Kidney epithelial cell (primary cell): ENCODE measurements around the gene YEATS2. TPM values are rescaled to one million over a fixed set of nuclear protein-coding genes. Genes with fewer than 3 reads are reported as not detected.

Source experiments
- DNase-seq: peaks from one replicate; pipeline ENCODE4 v3.0.0-alpha.2; 2010; ENCODE audit warnings: low read depth
- H3K27me3 ChIP-seq: 2 replicates; pipeline ENCODE4 v1.6.0; 2011; ENCODE audit warnings: low read length; ENCODE audit not compliant: control insufficient read depth, insufficient read depth
- H3K36me3 ChIP-seq: 2 replicates; pipeline ENCODE4 v1.5.1; 2011; ENCODE audit warnings: low read length; ENCODE audit not compliant: control insufficient read depth, insufficient read depth
- H3K4me3 ChIP-seq: 2 replicates; pipeline ENCODE4 v1.5.1; 2011; ENCODE audit warnings: low read depth, mild to moderate bottlenecking, control low read depth, low read length
- CTCF ChIP-seq: IDR thresholded peaks from 2 replicates; pipeline ENCODE4 v1.5.1; 2011; ENCODE audit warnings: mild to moderate bottlenecking, moderate library complexity, low read length, control low read depth, inconsistent platforms; ENCODE audit not compliant: insufficient read depth, poor library complexity, severe bottlenecking
- total RNA-seq: library from RNA; depleted of rRNA; stranded (reverse); fragments of >200 nt; gene quantifications from 2 replicates; pipeline ENCODE4 v1.2.3, GENCODE V29; 2015

Gene YEATS2
- total RNA-seq, 1 donor from 2014 or later: 30.2 TPM

DNA sequence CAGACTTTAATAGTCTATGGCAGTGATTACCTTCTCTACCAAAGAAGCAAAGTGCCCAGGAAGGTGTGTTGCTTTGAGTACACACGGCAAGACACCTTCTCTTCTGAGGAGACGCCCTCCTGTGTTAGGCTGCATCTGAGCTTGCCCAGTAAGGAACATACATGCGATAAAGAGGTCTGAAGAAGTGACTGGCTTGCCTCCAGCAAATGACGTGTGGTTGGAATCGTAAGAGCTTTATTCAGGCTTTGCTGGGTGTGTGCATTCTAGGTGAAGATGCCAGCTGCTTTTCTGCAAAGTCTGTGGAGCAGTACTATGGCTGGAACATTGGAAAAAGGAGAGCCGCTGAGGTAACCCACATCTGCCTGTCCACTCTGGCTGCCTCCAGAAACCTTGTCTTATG, 105.4 kb downstream of the YEATS2 start:
- H3K27me3 ChIP-seq: no peaks in the 10 kb centered on the region
- H3K4me3 ChIP-seq: no peak overlapping the region
- H3K36me3 ChIP-seq: peaks cover 5% of the 10 kb centered on the region
- no peak for TF ChIP-seq CTCF
- no peak for DNase-seq

DNA sequence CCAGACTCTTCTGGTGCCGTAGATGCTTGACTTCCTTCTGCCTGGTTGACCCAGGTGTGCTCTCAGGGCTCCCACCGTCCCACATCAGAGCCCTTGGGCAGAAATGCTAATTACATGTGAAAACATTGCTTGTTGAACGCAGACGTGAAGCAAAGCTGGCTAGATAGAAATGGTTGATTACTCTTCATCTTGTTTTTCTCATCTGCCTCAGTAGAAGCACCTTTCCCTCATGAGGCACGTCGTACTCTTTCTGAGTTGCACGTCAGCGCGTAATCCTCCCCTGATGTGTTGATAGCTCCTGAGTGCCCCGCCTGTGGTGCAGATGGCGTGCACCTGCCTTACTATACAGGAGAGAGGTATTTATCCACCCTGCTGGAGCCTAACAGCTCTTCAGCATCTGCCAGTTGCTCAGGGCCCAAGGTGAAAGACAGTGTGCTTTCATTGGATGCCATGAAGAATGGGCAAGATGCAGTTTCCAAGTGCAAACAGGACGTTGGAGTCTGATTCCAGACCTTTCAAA, 109.7 kb downstream of the YEATS2 start:
- TF ChIP-seq CTCF: no peak
- H3K36me3 ChIP-seq: peaks cover 8% of the 10 kb centered on the region

DNA sequence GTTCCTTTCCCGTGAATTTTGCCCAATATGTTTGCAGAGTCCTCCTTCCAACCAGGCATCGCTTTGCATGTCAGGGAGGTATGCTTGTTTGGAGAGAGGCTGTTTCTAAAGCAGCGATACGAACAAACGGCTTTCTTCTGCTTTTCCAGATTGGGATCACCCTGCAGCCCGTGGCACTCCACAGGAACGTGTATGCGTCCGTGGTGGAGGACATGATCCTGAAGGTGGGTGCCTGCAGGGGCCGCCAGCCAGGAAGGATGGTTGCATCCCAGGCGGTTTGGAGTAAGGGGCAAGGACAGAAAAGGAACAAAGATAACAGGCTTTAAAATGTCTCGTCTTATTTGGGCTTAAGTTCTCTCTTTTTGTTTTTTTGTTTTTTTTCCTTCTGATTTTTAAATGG, 110.3 kb downstream of the YEATS2 start:
- H3K36me3 ChIP-seq: peaks cover 8% of the 10 kb centered on the region
- no peak for DNase-seq
- TF ChIP-seq CTCF: no peak

More for the DNA sequence above, 109.7 kb downstream of the YEATS2 start:
- Histone ChIP-seq H3K4me3 (no peak overlapping the region), H3K27me3 (no peaks in the 10 kb centered on the region)
- DNase-seq: no peak

GRCh38 chr3:183808355-183808754, 110.8 kb downstream of the YEATS2 start:
- no peaks in the 10 kb centered on the region for H3K27me3 ChIP-seq
- peaks cover 8% of the 10 kb centered on the region for H3K36me3 ChIP-seq
- no peak for DNase-seq
- H3K4me3 ChIP-seq: no peak overlapping the region
- no peak for TF ChIP-seq CTCF

More for the DNA sequence above, 110.3 kb downstream of the YEATS2 start:
- no peak overlapping the region for H3K4me3 ChIP-seq
- no peaks in the 10 kb centered on the region for H3K27me3 ChIP-seq

DNA sequence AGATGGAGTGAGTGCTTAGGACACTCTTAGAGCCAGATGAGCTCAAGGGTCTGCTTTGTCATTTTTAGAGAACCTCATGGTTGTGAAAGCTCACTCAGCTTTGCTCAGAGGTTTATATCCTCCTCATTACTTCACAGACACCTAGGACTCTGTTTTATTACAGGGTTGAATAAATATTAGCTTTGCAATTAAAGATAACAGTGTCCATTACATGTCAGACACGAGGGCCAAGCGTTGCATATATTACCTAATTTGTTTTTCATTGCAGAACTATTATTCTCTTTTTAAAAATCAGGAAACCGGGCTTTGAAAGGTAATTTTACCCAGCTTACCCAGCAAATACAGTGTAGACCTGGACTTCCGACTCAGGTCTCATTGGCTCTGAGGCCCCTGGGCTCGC, 111.7 kb downstream of the YEATS2 start:
- no peak for TF ChIP-seq CTCF
- DNase-seq: no peak
- peaks cover 8% of the 10 kb centered on the region for H3K36me3 ChIP-seq
- no peak overlapping the region for H3K4me3 ChIP-seq
- H3K27me3 ChIP-seq: no peaks in the 10 kb centered on the region

DNA sequence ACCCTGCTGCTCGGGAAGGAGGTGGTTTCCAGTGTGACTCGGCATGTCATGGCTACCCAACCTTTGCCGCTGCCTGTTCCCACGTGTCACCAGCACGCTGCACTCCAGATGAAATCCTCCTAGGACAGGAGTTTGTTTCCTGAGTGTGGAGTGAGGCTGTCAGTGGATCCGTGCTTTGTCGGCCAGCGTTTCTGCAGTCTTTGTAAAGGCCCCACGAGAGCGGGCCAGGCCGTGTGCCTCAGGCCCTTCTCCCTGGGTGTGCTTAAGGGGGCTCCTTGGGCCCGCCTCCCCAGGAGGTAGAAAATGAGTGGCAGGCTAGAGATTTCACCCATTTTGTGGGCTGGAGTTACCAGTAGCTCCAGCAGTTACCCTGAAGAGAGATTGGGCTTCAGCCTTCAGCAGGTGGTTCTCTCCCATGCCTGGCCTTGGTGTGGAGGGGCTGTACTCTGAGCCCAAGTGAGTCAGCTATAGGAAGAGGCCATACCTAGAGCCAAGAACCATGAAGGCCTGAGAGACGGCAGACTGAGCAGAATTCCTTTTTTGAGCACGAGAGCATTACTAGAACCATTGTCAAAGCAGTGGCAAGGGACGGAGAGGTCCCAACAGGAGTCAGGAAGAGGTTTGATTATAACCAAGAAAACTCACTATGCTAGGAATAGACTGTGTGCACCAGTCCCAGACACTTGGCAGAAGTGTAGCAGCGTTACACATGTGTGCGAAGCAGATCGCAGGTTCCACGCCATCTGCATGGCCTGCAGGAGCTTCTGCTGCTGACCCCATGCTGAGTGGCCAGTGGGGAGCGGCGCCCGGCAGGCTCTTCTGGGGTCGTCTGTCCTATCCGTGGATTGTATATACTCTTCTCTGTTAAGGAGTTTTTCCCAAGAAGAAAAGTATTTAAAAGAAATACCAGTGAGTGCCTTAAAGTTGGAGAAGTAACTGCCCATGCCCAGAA, 113.3 kb downstream of the YEATS2 start:
- no peak for TF ChIP-seq CTCF
- no peak for DNase-seq
- Histone ChIP-seq H3K36me3 (peaks cover 8% of the 10 kb centered on the region), H3K4me3 (no peak overlapping the region), H3K27me3 (no peaks in the 10 kb centered on the region)
